Measurements from ENCODE around the gene RECQL5.

DNA sequence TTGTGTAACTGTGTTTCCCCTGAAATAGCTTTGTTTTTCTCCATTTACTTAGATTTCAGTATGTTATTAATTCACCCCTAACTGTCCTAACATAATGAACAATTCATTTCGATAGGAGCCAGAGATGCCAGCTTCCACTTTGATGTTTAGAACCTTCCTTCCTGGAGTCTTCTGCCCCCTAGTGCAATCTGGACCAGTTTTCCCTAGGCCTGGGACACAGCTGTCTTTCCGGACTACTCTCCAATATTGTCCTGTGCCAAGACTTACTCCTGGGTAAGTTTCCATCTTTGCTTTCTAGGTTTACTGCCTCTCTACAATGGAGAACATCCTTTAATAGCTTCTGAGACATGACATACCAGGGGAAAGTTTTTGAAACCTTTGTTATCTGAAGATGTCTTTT, 12.8 kb downstream of the RECQL5 start:
- TF ChIP-seq, protein P1, sequence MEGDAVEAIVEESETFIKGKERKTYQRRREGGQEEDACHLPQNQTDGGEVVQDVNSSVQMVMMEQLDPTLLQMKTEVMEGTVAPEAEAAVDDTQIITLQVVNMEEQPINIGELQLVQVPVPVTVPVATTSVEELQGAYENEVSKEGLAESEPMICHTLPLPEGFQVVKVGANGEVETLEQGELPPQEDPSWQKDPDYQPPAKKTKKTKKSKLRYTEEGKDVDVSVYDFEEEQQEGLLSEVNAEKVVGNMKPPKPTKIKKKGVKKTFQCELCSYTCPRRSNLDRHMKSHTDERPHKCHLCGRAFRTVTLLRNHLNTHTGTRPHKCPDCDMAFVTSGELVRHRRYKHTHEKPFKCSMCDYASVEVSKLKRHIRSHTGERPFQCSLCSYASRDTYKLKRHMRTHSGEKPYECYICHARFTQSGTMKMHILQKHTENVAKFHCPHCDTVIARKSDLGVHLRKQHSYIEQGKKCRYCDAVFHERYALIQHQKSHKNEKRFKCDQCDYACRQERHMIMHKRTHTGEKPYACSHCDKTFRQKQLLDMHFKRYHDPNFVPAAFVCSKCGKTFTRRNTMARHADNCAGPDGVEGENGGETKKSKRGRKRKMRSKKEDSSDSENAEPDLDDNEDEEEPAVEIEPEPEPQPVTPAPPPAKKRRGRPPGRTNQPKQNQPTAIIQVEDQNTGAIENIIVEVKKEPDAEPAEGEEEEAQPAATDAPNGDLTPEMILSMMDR (conservative IDR thresholded peaks at IDR 0.05; ENCODE audit: low read length) = peak; percentile 56
- TF ChIP-seq EZH2phosphoT487 (IDR thresholded peaks at IDR 0.05; ENCODE audit: borderline replicate concordance, low read depth, low read length) = no peak
